Glomerular endothelial cell (primary cell): Measurements from ENCODE around the gene ABL2. TPM values are rescaled to one million over a fixed set of nuclear protein-coding genes. Genes with fewer than 3 reads are reported as not detected.
"Not testable (repeated sequence)": the region's sequence is repeated elsewhere in the genome, so short reads cannot be mapped to it uniquely, and the experiment has no call there.

Experiments used
- DNase-seq: peaks from one replicate; pipeline ENCODE4 v3.0.0-alpha.2; 2011; ENCODE audit warnings: low read depth, low spot score; ENCODE audit errors: extremely low read depth
- total RNA-seq: library from RNA; depleted of rRNA; stranded (reverse); fragments of >200 nt; gene quantifications from 2 replicates; pipeline ENCODE4 v1.2.3, GENCODE V29; 2015

Gene ABL2
- total RNA-seq, 1 donor from 2014 or later = 101 TPM

DNA sequence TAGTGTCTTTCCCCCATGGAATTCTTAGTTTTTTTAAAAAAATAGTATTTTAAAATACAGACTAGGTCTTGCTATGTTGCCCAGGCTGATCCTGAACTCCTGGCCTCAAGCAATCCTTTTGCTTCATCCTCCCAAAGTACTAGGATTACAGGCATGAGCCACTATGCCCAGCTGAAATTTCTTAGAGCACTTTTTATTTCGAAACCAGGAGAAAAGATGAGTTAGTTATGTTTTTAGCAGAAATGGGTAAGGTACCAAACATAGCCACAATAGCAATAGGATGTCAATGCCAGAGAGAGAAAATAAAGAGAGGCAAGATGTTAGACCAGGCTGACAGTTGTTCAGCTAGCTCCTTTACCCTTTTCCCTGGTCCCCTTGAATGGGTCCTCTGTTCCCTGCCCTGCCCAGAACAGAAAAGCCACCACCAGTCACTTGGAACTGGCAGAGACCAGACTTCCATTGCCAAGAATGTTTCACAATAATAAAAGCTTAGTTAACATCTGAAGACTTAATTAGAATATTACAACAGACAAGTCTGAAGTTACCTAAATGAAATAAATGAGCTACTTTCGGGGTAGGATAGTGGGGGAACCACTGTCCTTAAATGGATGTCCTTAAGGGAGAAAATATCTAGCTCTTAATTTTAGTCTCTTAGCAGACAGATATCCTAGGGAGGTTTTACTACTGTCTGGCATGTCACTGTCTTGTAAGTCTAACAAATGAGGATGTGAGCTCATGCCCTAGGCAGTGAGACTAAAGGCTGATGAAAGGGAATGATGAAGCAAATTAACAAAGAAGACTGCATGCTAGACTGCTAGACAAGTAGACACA, 54.3 kb downstream of the ABL2 start:
- DNase-seq = no peak

DNA sequence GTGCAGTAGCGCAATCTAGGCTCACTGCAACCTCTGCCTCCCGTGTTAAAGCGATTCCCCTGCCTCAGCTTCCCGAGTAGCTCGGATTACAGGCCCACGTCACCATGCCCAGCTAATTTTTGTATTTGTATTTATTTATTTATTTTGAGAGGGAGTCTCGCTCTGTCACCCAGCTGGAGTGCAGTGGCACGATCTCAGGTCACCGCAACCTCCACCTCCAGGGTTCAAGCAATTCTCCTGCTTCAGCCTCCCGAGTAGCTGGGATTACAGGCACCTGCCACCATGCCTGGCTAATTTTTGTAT, 59.1 kb downstream of the ABL2 start:
- not testable (repeated sequence) for DNase-seq

DNA sequence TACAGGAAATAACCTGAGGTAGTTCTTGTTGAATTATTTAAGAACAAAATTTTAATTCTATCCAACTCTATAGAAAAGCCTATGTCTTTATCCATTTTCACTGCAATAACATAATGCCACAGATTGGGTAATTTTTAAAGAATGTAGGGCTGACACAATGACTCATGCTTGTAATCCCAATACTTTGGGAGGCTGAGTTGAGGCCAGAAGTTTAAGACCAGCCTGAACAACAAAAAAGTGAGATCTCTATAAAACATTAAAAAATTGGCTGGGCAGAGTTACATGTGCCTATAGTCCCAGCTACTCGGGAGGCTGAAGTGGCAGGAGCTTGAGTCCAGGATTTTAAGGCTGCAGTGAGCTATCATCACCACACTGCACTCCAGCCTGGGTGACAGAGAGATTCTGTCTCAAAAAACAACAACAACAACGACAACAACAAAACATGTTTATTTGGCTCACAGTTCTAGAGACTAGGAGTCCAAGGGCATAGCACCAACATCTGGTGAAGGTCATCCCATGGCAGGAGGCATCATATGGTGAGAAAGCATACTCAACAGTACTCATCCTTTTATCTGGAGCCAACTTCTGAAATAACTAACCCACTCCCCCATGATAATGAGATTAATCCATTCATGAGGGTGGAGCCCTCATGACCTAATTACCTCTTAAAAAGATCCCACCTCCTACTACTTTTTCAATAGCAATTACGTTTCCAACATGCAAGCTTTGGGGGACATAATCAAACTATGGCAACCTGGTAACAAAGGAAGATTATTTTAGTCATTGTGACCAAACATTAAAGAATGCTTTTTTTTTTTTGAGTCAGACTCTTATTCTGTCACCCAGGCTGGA, 59.6 kb downstream of the ABL2 start:
- no peak for DNase-seq

DNA sequence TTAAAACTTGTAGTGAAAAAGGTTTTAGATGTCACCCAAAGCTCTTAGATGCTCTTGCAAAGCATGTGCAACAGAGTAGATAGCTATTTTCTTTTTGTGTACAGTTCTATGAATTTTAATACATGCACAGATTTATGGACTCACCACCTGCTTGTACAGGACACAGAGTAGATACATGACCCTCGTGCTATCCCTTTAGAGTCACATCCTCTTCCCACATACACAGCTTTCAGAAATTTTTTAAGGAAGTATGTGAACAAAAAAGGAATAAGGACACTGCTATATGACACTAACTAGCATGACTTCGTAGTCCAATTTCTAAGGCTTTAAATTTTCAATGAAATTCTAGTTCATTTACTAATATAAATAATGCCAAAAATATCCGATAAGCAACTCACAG, 60.9 kb downstream of the ABL2 start:
- no peak for DNase-seq

DNA sequence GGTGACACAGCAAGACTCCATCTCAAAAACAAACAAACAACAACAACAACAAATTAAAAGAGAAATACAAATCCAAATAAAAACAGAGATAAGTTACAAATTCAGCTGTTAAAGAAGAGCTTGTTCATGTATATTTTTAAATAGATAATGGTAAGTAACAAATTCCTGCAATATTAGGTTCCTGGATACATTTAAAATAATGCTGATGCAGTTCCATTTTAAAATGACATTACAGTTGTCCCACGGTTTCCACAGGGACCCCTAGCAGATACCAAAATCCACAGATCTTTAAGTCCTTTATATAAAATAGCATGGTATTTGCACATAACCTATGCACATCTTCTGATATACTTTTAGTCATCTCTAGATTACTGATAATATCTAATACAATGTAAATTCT, 61.5 kb downstream of the ABL2 start:
- no peak for DNase-seq

DNA sequence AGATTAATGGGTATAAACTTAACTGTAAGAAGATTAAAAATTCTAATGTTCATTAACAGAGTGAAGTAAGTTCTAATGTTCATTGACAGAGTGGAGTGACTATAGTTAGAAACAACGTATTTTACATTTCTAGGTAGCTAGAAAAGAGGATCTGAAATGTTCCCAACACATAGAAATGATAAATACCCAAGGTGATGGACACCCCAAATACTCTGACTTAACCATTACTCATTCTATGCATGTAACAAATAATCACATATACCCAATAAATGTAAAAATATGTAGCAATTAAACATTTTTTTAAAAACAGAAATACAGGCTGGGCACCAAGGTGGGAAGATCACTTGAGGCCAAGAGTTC, 62.1 kb downstream of the ABL2 start:
- no peak for DNase-seq

DNA sequence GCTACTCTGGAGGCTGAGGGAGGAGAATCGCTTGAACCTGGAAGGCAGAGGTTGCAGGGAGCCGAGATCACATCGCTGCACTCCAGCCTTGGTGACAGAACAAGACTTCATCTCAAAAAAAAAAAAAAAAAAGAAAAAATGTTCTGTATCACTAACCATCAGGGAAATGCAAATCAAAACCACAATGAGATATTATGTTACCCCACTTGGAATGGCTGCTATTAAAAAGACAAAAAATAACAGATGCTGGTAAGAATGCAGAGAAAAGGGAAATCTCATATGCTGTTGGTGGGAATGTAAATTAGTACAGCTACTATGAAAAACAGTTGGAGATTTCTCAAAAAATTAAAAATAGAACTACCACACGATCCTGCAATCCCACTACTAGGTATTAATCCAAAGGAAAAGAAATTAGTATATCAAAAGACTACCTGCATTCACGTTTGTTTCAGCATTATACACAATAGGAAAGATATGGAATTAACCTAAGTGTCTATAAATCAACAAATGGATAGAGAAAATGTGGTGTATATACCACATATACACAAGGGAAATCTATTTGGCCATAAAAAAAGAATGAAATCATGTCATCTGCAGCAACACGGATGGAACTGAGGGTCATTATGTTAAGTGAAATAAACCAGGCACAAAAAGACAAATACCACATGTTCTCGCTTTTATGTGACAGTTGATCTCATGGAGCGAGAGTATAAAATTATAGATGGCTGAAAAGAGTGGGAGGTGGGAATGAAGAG, 62.6 kb downstream of the ABL2 start:
- DNase-seq = no peak

DNA sequence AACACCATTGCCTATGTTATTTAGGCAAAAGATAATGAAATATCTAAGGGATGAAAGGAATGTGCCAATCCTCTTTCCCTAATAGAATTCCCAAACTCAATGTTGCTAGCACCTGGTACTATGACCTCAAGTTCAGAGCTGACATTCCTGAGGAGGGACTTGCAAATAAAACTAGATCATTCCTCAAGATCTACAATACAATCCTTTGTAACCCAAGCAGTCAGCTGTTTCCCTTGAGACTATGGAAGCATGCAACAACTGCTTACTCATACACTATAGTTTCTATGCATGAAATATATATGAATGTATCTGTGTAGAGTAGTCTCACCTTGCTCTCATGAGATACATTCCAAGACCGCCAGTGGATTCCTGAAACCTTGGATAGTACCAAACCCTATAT, 65.0 kb downstream of the ABL2 start:
- no peak for DNase-seq

DNA sequence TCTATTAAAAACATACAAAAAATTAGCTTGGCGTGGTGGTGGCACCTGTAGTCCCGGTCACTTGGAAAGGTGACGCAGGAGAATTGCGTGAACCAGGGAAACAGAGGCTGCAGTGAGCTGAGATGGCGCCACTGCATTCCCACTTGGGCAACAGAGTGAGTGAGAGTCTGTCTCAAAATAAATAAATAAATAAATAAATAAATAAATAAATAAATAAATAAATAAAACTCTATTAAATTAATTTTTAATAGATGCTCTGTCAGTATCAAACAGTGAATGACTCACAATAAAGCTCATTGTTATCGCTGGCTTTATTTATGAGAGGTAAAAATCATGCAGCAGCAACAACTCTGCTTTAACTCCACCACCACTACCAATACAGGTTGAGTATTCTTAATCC, 72.8 kb downstream of the ABL2 start:
- no peak for DNase-seq

DNA sequence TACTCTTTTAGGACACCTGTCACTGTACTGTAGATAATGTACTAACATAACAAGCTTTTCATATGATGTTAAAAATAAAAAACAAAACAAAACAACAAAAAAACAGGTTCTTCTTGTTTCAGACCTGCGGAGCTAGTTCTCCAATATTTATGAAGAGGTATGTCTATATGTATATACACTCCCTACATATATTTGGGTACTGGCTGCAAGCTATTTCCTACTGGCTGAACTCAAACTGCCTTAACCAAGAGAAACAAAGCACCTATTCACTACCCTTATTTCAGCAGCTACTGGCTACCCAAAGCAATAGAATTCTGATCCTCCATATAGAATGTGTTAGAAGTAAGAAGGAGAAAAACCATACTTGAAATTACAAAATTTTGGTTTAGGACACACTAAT, 73.5 kb downstream of the ABL2 start:
- no peak for DNase-seq

DNA sequence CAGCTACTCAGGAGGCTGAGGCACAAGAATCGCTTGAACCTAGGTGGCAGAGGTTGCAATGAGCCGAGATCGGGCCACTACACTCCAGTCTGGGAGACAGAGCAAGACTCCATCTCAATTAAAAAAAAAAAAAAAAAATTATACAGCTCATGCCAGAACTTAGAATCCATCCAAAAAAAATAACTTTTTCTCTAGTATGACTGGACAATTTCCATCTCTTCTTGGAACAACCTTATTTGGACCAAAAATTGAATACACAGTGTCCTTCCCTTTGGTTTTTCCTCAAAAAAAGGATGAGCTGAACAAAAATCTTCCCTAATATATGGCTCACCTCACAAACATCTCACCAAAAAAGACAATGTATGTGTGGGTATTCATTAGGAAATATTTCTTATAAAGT, 73.9 kb downstream of the ABL2 start:
- DNase-seq = no peak

DNA sequence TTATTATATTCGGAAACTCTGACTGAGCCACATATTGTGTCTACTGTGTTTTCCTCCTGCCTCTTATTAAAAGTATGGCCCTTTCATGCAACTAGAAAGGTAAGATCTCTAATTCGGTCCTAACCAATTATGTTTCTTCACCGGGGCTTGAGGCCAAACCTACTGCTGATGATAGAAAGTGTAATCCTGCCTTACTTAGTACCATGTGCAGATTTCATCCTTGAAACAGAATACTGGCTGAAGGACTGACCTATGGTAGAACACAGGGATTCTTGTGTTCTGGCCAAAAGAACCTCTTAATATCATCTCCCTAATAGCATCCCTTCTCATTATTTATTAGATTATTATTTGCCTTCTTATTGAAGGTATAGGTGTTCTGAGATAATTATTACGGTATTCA, 75.0 kb downstream of the ABL2 start:
- DNase-seq = no peak

DNA sequence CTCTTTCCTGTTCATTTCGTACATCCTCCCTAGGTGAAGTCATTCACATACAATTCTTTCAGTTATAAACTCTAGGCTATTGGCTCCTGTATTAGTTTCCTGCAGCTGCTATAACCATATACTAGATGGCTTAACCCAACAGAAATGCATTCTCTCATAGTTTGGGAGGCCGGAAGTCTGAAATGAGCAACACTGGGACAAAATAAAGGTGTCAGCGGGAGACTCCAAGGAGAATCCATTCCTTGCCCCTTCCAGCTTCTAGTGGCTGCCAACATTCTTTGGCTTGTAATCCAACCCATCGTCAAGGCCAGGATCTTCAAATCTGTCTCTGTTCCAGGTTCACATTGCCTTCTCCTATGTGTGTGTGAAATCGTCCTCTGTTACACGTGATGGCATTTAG, 76.3 kb downstream of the ABL2 start:
- no peak for DNase-seq

DNA sequence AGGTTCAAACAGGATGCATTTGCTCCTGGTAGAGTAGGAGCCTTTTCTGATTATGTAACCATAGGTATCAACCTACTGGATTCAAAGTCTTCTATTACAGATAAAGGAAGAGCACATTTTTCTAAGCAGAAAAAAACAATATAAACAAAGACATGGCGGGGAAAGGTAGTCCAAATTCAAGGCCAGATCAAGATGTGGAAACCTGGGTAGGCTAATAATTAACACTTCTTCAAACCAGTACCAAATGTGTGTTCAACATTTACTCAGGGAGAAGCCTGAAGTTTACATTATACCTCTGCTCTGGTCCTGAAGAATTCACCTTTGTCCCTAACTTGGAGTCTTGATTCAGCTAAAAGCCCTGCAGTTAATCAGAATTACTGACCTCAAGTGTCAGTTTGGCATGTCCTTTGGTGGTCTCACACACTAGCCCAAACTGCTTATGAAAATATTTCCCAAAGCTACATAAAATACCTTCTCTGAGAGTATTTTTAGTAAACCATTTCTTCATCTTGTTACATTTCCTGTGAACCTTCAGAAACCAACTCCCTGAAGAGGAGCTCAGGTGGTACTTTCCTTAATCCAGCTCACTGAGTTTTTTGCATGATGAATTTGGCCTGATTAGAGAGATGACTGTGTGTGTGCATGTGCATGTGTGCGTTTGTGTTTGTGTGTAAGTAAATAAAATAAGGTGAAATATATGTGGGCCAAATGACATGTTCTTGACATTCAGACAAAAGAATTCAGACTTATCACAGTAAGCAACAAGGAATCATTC, 77.4 kb downstream of the ABL2 start:
- no peak for DNase-seq

DNA sequence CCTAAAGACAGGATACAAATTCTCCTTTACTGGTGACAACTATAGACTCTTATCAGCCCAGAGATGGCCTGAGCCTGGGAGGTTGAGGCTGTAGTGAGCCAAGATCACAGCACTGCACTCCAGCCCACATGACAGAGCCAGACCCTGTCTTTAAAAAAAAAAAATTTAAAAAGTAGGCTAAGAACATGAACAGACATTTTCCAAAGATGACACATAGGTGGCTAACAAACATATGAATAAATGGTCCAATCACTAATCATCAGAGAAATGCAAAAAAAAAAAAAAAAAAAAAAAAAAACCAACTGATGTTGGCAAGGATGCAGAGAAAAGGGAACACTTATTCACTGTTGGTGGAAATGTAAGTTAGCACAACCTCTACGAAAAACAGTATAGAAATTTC, 82.6 kb downstream of the ABL2 start:
- no peak for DNase-seq

DNA sequence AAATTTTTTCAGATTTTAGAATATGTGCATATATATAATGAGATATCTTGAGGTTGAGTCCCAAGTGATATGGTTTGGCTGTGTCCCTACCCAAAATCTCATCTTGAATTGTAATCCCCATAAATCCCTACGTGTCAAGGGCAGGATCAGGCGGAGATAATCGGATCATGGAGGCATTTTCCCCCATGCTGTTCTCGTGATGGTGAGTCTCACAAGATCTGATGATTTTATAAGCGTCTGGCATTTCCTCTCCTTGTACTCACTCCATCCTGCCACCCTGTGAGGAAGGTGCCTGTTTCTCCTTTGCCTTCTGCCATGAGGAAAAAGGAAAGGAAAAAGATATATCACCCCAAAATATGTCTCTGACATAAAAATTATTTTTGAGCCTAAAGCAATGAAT, 83.0 kb downstream of the ABL2 start:
- no peak for DNase-seq

DNA sequence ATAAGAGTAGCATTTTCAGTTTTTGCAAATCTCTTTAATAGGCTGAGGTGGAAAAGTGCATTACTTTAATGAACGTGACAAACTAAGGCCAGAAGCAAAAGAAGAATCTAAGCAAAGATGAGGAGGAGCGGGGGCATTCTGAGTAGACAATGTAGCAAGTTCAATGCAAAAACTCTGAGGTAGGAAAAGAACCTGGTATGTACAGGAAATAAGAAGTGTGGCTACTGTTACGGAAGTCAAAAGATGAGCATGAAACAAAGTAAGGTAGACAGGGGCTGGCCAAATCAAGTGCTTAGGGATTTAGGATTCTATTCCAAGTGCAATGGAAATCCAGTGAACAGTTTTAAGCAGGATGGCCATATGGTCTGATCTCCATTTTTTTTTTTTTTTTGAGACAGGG, 84.0 kb downstream of the ABL2 start:
- DNase-seq = no peak

DNA sequence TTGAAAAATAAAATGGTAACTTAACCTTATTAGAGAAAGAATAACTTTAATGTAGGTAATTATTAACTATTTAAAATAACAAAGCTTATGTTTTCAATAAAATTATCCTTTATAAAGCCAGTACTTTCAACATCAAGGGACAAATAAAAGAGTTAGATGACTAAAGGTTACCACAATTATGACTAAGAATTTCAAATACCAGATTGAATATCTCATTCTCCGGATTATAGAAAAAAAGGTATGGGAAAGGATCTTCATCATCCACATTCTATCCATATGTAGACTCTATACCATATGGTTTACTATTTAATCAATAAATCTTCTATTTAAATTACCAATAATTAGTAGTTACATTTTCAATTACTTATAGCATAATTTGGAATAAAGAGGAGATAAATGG, 84.9 kb downstream of the ABL2 start:
- no peak for DNase-seq

DNA sequence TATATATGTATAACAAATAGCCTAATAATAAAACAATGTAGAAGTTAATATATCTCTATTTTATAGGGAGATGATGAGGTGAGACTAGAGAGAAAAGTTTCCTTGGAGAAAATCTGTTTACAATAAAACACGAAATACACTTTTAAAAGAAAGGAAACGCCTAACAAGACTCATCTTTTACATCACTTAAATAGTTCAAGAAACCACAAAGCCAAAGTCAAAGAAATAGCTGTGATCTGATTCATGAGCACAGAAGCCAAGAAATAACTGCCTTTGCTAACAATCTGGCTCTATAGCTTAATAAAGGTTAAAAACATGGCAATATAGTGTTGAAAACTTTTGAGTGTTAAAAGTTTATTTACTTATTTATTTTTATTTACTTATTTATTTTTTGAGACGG, 86.2 kb downstream of the ABL2 start:
- DNase-seq = no peak

DNA sequence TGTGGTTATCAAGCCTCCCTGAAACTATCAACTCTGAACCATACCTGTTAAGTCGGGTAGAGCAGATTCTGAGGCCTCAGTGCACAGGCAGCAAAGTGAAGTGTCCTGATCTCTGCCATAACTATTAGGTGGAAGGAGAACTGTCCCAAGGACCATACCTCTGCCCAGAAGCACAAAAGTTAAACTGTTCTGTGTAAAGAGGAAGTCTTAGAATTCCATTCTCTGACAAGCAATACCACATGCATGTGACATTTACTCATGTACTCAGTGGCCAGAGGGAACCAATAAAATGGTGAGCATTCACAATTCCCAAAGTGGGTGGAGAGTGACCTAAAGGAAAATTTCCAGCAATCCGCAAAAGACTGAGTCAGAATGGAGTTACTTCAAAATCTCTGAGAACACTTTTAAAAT, 86.6 kb downstream of the ABL2 start:
- peak; percentile 98 for DNase-seq
